ENCODE results near the gene GCK. TPM values are rescaled to one million over a fixed set of nuclear protein-coding genes. Genes with fewer than 3 reads are reported as not detected.

GCK gene
- total and polyA plus RNA-seq, 2 donors (not counting 3 experiments of a cell fraction or from before 2014, with no cell fraction given), result 0.17 to 0.51 TPM

- H3K36me3 ChIP-seq (ENCODE audit: control insufficient read depth in 2 of 2, extremely low read depth in 1 of 2, insufficient read depth in 2 of 2, low read length in 2 of 2), result no peaks in the 10 kb centered on the region
- FAIRE-seq, result no peak
- H3K4me1 ChIP-seq (ENCODE audit: control insufficient read depth, extremely low read depth, insufficient read depth, low read length), result no peaks in the 10 kb centered on the region
- no peaks in the 10 kb centered on the region for H3K9me3 ChIP-seq (replicated peaks; ENCODE audit: control insufficient read depth, insufficient read depth, low read length)
- intact Hi-C loops (cut with micrococcal nuclease), result no loop called here
- no peaks in the 10 kb centered on the region for H3K9me1 ChIP-seq (replicated peaks; ENCODE audit: control insufficient read depth, extremely low read depth, insufficient read depth, low read length)
- peaks cover 9 to 13% of the 10 kb centered on the region in 2 experiments for H3K27me3 ChIP-seq (ENCODE audit: control insufficient read depth in 2 of 2, insufficient read depth in 2 of 2, low read length in 2 of 2)
- no peak overlapping the region for H3K27ac ChIP-seq (ENCODE audit: insufficient read depth, low read depth, low read length)
- ChIA-PET POLR2A (no interaction called here), CTCF (interaction anchor here (1.7 kb wide), 1 partner anchor 27 kb away, joined by 5 read pairs; no protein-coding TSS in a partner anchor)
- H4K20me1 ChIP-seq (replicated peaks; ENCODE audit: control insufficient read depth, extremely low read depth, insufficient read depth, low read length), result no peaks in the 10 kb centered on the region
- H3K9ac ChIP-seq (replicated peaks; ENCODE audit: extremely low read depth, insufficient read depth, low read length), result no peak overlapping the region
- no TSS peak for BruUV-seq (replicated peaks)
- DNase-seq (ENCODE audit: low read depth, low spot score), result no peak
- dilution Hi-C loops (cut with MboI; ENCODE audit: extremely low pct_ligation_motif_present, low sequenced_read_pairs), result no loop called here
- H3K4me2 ChIP-seq (ENCODE audit: insufficient read depth, low read length), result no peak overlapping the region
- H2AFZ ChIP-seq (ENCODE audit: low read depth, low read length), result no peak overlapping the region
- TF ChIP-seq FOS (IDR thresholded peaks at IDR 0.05; ENCODE audit: borderline replicate concordance, insufficient read depth, low read length) (no peak), JUN (IDR thresholded peaks at IDR 0.05; ENCODE audit: borderline replicate concordance, insufficient read depth, insufficient read length, low read depth) (no peak), MAX (IDR thresholded peaks at IDR 0.05; ENCODE audit: insufficient read depth, insufficient read length) (no peak), GATA2 (IDR thresholded peaks at IDR 0.05; ENCODE audit: insufficient read depth, insufficient read length, low read depth, low read length) (no peak), MYC (IDR thresholded peaks at IDR 0.05; ENCODE audit: low read depth, low read length) (no peak), POLR2AphosphoS5 (IDR thresholded peaks at IDR 0.05; ENCODE audit: insufficient read depth, low read depth, low read length) (no peak), POLR2A (IDR thresholded peaks at IDR 0.05; ENCODE audit: low read depth, low read length) (no peak), EZH2 (IDR thresholded peaks at IDR 0.05; ENCODE audit: borderline replicate concordance, low read depth, low read length, severe bottlenecking) (no peak), CTCF (IDR thresholded peaks at IDR 0.05; ENCODE audit: extremely low read depth in 1 of 2, insufficient read depth in 1 of 2, low read depth in 1 of 2, low read length in 2 of 2) (no peak)
- no peaks in the 10 kb centered on the region for H3K79me2 ChIP-seq (ENCODE audit: control insufficient read depth, insufficient read depth, low read length)
- no peak overlapping the region for H3K4me3 ChIP-seq (replicated peaks in 1 of 3; ENCODE audit: insufficient read depth in 1 of 3, low read depth in 1 of 3, low read length in 3 of 3)
These were observed 15.1 kb downstream of the GCK start for GRCh38 chr7:44173911-44174693.
